HG02763 (cell line): Measurements from ENCODE around the gene GSTT4.
"Not testable (repeated sequence)": the region's sequence is repeated elsewhere in the genome, so short reads cannot be mapped to it uniquely, and the experiment has no call there.

Source experiments
- ATAC-seq: cut with Tn5 transposase; IDR thresholded peaks from one replicate; pipeline ENCODE4 v1.9.1; 2021; ENCODE audit warnings: mild to moderate bottlenecking, moderate library complexity; ENCODE audit not compliant: unreplicated experiment

The GSTT4 gene

DNA sequence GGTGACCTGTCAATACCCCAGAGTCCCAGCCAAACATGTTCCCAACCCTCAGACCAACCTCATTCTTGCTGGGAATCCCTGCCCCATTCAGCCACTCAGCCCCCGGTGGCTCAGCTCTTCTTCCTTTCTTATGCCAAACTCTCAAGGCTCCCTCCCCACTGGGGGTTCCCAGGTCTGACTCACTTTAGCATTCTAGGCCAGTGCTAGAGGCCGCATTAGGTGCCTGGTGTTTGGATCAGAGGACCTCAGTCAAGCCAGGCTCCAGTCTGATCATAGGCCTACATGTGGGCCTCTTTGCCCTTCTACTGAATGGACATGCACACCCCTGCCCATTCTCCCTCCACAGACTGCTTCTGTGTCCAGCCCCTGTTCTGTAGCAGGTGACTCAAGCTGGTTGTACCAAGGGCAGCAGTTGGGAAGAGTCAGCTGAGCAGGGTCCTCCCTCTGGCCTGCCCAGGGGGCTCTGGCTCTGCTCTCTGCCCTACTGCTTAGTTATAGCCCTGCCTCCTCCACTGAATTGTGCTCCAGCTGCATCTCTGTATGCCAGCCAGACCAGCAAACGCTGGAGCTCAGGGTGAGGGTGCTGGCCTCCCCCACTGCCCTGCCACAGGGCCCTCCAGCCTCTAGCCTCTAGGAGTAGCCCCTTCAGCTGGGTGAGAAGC, 15.5 kb downstream of the GSTT4 start:
- ATAC-seq: not testable (repeated sequence)

DNA sequence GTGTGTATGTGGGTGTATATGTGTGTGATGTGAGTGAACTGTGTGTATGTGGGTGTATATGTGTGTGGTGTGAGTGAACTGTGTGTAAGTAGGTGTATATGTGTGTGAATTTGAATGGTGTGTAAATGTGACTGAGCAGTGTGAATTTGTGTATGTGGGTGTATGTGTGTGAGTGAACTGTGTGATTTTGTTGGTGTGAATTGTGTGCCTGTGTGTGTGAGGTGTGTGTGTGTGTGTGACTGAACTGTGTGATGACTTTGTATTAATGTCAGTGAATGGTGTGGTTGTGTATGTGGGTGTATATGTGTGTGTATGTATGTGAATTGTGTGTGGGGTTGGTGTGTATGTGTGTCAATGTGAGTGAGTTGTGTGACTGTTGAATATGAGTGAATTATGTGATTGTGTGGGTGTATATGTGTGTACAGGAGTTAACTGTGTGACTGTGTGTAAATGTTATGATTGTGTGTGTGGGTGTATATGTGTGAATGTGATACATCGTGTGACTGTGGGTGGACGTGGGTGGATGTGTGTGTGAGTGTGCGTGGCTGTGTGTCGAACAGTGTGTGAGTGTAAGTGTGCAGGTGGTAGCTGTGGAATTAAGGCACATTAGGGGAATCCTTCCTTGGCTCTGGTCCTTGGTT, 18.6 kb downstream of the GSTT4 start:
- ATAC-seq: not testable (repeated sequence)

DNA sequence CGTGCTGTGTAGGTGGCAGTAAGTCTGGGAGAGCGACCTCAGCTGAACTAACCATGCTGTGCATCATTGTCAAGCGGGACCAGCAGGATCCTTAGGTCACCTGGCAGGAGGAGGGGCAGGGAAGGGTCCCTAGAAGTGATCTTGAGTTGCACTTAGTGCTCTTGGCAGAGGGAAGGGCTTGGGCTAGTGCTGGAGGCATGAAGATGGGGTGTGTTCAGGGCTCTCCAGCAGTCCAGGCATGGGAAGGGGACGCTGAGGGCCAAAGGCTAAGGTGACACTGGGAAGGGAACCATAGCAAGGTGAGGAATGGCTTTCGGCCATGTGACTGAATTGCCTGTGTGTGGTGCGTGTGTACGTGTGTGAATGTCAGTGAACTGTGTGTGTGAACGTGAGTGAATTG, 19.2 kb downstream of the GSTT4 start:
- ATAC-seq: not testable (repeated sequence)

DNA sequence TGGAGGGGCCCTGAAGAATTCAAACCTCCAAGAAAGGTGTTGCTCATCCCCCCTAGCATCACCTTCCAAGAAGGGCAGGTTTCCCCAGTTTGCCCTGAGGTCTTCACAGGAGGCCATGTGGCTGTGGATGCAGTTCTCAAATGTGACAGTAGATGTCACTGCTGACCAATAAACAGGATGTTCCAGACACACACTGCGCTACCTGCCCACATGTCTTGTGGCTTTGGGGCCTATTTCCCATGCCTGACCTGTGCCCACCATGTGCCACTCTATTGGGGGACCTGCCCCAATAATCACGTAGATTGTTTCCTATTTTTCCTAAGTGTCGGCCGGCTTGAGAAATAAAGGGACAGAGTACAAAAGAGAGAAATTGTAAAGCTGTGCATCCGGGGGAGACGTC, 20.8 kb downstream of the GSTT4 start:
- no peak for ATAC-seq

DNA sequence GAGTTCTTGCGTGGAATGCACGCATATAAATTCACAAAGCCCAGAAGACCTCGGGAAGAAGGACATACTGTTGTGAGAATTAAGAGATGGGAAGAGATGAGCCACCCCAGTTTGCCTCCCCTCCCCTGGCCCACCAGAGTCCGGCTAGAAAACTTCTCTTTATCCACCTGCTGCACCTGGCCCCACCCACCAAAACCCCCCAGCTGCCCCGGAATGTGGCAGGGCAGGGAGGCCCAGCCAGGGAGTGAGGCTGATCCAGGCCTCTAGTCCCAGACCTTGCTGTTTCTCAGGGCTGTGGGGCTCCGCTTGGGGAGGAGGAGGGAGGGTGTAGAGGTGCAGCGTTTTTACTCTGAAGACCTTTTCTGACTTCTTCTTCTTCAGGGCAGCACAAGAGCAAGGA, 24.7 kb downstream of the GSTT4 start:
- not testable (repeated sequence) for ATAC-seq

DNA sequence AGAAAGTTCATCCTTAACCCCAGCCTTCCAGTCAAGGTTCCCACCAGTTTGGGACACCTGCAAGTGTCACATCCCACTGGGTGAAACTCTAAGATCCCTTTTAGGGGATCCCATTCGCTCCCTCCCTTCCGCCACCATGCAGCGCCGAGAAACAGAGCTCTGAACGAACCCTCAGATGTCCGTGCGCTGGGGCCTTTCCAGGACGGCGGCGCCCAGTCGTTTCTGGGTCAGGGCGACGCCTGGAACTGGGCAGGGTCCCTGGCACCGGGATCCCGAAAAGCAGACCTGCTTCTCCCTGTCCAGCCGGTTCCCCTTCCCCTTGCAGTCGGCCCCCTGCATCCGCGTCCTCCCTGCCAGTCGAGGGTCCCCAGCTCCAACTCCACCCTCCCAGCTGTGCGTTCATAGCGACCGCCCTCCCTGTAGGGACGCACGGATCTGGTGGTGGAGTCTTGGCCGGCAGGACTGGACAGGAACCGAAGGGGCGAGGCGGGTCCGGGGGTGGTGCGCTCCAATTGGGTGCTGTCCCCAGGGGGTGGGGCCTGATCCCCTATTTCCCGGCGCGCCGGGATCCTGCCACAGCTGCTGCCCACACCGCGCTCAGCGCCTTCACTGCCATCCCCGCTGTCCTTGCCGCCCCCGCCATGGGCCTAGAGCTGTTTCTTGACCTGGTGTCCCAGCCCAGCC, 25.6 kb downstream of the GSTT4 start, which contains the start of gene GSTT2:
TSS of gene GSTT2 (plus strand) at position 578 of the 684 bp plus-strand sequence.
- ATAC-seq: not testable (repeated sequence)

DNA sequence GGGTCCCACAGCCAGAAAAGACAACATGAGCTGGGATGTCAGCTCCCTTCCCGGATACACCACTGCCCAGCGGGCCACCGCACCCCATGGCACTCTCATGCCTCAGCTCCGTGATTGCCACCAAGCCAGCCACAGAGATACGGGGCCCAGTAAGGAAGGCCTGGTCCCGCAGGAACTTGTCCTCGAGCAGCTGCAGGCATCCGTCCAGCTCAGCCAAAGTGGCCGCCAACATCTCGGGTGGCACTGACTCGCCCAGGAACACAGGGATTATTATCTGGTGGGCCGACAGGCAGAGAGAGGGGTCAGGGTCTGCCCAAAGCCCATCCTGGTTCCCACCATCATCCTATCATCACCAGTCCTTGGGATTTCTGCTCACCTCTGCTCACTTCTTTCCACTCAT, 27.9 kb downstream of the GSTT4 start:
- not testable (repeated sequence) for ATAC-seq

DNA sequence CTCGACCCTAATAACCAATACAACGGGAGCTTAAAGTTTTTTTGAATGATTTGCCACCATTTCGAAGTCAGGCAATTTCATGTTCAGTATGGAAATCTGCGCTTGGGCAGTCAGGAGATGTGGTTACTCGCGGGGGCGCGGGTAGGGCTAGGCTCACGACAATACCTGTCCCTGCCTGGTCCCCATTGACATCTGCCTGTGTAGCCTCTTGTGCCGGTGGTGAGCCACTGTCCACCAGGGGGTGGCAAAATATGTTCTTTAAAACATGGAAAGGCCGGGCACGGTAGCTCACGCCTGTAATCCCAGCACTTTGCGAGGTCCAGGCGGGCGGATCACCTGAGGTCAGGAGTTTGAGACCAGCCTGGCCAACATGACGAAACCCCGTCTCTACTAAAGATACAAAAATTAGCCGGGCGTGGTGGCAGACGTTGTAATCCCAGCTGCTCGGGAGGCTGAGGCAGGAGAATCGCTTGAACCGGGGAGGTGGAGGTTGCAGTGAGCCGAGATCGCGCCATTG, 30.4 kb downstream of the GSTT4 start:
- not testable (repeated sequence) for ATAC-seq

DNA sequence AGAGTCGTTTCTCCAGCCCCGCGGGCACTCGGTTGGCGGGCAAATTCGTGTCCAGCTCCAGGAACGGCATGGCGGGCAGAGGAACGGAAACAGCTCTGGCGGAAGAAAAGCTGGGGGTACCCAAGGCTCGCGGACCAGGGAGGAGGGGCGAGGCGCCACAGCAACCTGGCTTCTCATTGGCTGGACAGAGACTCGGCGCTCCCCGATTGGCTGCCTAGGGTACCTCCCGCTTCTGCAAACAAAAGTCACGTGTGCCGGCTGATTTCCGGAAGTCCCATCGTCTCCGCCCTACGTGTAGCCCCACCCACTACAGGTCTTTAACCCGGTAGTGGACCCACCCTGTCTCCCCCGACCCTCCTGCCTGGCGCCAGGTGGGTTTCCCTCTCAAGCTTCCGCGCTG, 30.9 kb downstream of the GSTT4 start, which contains the start of gene DDT:
TSS of gene DDT (minus strand) at position 97 of the 400 bp plus-strand sequence. CDS start at position 70, 27 bp downstream.
- peak; percentile 90 for ATAC-seq

DNA sequence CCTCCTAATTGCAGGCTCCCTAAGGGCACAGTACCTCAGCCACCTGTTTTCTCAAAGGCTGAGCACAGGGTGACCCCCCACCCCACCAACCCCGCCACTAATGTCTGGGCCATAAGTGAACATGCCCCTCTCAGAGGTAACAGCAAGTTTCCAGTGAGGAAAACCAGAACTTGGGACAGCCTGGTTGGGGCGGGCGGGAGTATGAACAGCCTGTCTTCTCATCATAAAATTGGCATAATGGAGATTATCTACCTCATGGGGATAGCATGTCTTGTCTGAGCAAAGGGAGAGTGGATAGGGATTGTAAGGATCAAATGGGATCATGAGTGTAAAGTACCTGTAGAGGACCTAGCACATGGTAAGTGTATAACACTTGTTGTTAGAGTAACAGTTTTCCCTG, 33.3 kb downstream of the GSTT4 start:
- not testable (repeated sequence) for ATAC-seq

DNA sequence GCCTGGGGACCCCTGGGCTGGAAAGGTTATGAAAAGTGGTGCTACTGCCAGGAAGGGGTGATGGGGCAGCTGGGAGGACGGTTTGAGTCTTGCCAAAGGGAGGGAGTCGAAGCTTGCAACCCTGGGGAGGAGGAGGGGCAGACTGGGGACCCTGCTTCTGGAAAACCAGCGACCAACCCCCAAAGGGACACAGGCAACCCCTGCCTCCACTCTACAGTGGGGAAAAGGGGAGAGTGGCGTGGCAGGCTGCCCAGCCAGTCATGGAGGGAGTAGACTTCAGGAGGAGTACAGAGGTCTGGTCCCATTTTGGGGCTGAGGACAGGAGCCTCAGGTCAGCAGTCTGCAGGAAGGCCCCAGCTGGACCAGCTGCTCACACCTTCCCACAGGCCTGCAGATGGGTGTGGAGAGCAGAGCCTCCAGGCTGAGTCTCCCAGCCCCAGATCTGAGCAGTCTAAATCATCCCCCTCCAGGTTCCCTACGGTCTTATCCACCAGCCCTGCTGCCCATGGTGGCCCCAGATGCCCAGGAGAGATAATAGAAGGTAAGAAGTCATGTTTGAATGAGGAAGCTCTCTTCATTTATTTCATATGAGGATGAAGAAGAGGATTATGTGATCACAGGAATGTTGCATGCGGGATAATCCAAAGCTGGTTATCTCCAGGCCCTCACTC, 34.3 kb downstream of the GSTT4 start:
- ATAC-seq: no peak

DNA sequence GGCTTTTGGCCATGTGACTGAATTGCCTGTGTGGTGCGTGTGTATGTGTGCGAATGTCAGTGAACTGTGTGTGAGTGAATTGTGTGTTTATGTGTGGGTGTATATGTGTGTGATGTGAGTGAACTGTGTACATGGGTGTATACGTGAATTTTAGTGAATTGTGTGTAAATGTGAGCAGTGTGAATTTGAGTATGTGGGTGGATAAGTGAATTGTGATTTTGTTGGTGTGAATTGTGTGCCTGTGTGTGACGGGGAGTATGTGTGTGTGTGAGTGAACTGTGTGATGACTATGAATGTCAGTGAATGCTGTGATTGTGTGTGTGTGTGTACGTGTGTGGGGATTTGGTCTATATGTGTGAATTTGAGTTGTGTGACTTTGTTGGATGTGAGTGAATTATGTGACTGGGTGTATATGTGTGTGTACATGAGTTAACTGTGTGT, 35.0 kb downstream of the GSTT4 start:
- no peak for ATAC-seq

DNA sequence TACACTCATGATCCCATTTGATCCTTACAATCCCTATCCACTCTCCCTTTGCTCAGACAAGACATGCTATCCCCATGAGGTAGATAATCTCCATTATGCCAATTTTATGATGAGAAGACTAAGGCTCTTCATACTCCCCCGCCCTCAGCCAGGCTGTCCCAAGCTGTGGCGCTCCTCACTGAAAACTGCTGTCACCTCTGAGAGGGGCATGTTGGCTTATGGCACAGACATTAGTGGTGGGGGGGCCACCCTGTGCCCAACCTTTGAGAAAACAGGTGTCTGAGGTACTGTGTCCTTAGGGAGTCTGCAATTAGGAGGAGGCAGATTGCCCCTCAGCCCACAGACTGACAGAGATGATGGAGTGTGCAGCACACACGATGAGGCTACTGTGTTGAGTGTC, 36.2 kb downstream of the GSTT4 start:
- no peak for ATAC-seq

DNA sequence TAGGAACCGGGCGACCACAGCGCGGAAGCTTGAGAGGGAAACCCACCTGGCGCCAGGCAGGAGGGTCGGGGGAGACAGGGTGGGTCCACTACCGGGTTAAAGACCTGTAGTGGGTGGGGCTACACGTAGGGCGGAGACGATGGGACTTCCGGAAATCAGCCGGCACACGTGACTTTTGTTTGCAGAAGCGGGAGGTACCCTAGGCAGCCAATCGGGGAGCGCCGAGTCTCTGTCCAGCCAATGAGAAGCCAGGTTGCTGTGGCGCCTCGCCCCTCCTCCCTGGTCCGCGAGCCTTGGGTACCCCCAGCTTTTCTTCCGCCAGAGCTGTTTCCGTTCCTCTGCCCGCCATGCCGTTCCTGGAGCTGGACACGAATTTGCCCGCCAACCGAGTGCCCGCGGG, 38.7 kb downstream of the GSTT4 start, which contains the start of gene DDTL:
TSS of gene DDTL (plus strand) at position 321 of the 400 bp plus-strand sequence. CDS start at position 348, 27 bp downstream.
- peak; percentile 91 for ATAC-seq

DNA sequence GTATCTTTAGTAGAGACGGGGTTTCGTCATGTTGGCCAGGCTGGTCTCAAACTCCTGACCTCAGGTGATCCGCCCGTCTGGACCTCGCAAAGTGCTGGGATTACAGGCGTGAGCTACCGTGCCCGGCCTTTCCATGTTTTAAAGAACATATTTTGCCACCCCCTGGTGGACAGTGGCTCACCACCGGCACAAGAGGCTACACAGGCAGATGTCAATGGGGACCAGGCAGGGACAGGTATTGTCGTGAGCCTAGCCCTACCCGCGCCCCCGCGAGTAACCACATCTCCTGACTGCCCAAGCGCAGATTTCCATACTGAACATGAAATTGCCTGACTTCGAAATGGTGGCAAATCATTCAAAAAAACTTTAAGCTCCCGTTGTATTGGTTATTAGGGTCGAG, 39.2 kb downstream of the GSTT4 start:
- ATAC-seq: not testable (repeated sequence)

DNA sequence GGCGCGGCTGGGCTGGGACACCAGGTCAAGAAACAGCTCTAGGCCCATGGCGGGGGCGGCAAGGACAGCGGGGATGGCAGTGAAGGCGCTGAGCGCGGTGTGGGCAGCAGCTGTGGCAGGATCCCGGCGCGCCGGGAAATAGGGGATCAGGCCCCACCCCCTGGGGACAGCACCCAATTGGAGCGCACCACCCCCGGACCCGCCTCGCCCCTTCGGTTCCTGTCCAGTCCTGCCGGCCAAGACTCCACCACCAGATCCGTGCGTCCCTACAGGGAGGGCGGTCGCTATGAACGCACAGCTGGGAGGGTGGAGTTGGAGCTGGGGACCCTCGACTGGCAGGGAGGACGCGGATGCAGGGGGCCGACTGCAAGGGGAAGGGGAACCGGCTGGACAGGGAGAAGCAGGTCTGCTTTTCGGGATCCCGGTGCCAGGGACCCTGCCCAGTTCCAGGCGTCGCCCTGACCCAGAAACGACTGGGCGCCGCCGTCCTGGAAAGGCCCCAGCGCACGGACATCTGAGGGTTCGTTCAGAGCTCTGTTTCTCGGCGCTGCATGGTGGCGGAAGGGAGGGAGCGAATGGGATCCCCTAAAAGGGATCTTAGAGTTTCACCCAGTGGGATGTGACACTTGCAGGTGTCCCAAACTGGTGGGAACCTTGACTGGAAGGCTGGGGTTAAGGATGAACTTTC, 44.0 kb downstream of the GSTT4 start, which contains the start of gene GSTT2B:
TSS of gene GSTT2B (minus strand) at position 112 of the 688 bp plus-strand sequence. CDS start at position 48, 64 bp downstream.
- ATAC-seq: not testable (repeated sequence)

DNA sequence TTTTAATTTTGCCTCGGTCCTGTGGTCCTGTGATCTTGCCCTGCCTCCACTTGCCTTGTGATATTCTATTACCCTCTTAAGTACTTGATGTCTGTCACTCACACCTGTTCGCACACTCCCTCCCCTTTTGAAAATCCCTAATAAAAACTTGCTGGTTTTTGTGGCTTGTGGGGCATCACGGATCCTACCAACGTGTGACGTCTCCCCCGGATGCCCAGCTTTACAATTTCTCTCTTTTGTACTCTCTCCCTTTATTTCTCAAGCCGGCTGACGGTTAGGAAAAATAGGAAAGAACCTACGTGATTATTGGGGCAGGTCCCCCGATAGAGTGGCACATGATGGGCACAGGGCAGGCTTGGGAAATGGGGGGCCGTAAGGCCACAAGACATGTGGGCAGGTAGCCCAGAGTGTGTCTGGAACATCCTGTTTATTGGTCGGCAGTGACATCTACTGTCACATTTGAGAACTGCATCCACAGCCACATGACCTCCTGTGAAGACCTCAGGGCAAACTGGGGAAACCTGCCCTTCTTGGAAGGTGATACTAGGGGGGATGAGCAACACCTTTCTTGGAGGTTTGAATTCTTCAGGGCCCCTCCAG, 48.9 kb downstream of the GSTT4 start:
- not testable (repeated sequence) for ATAC-seq

DNA sequence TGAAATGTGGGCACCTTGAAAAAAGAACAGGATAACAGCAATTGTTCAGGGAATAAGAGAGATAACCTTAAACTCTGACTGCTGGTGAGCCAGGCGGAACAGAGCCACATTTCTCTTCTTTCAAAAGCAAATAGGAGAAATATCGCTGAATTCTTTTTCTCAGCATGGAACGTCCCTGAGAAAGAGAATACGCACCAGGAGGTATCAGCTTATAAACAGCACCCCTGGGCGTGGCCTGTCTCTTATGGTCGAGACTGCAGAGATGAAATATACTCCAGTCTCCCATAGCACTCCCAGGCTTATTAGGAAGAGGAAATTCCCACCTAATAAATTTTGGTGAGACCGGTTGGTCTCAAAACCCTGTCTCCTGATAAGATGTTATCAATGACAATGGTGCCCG, 49.4 kb downstream of the GSTT4 start:
- not testable (repeated sequence) for ATAC-seq

DNA sequence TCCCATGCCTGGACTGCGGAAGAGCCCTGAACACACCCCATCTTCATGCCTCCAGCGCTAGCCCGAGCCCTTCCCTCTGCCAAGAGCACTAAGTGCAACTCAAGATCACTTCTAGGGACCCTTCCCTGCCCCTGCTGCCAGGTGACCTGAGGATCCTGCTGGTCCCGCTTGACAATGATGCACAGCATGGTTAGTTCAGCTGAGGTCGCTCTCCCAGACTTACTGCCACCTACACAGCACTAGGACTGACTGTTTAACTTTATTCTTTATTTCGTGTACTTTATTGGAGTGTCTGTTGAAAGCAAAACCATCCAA, 50.3 kb downstream of the GSTT4 start:
- not testable (repeated sequence) for ATAC-seq
